Tibial artery (tissue), 4 donors: ENCODE measurements around the gene ITPK1.
A peak's percentile ranks its signal among the peaks of the same experiment; 100 is the strongest.

Experiments
- DNase-seq, 2 donors: peaks; one replicate each; pipeline ENCODE4 v3.0.0-alpha.2; 2019
- H3K27ac ChIP-seq, 2 donors: fragments of 200-600 bp; sonication (generic) in 1 of 2; 1 replicate in 1 of 2; 2 replicates in 1 of 2; pipeline ENCODE4 v1.5.1; 2018 to 2019; ENCODE audit warnings: mild to moderate bottlenecking in 1 of 2
- H3K27me3 ChIP-seq, 2 donors: fragments of 200-600 bp; sonication (generic) in 1 of 2; one replicate each; pipeline versions ENCODE4 v1.5.1 to v1.6.0; 2016 to 2019
- H3K36me3 ChIP-seq, 3 donors: fragments of 200-600 bp; sonication (generic) in 2 of 3; one replicate each; pipeline ENCODE4 v1.5.1; 2016 to 2019; ENCODE audit warnings: mild to moderate bottlenecking in 2 of 3
- H3K4me1 ChIP-seq, 4 donors: fragments of 200-600 bp; sonication (generic) in 2 of 4; 1 replicate in 3 of 4; 2 replicates in 1 of 4; pipeline ENCODE4 v1.5.1; 2016 to 2019
- H3K4me3 ChIP-seq, 2 donors: fragments of 200-600 bp; sonication (generic) in 1 of 2; 1 replicate in 1 of 2; 2 replicates in 1 of 2; pipeline ENCODE4 v1.5.1; 2018 to 2019; ENCODE audit warnings: mild to moderate bottlenecking in 2 of 2
- H3K9me3 ChIP-seq, 3 donors: fragments of 200-600 bp; sonication (generic) in 1 of 3; one replicate each; pipeline ENCODE4 v1.5.1; 2016 to 2019
- intact Hi-C: fragments of 100-400 bp; cut with DNase I; formaldehyde crosslinking; loops from one replicate; pipeline ENCODE4 v1.15.0; 2023; ENCODE audit warnings: low total_unique reads
- TF ChIP-seq, protein P1 (sequence below), 2 experiments: fragments of 200-600 bp in 1 of 2; fragments of 450-650 bp in 1 of 2; IDR thresholded peaks; one replicate each; pipeline ENCODE4 v1.5.1; 2017 to 2019; ENCODE audit warnings: antibody characterized with exemption in 2 of 2, mild to moderate bottlenecking in 1 of 2, moderate library complexity in 1 of 2

ITPK1 gene

DNA sequence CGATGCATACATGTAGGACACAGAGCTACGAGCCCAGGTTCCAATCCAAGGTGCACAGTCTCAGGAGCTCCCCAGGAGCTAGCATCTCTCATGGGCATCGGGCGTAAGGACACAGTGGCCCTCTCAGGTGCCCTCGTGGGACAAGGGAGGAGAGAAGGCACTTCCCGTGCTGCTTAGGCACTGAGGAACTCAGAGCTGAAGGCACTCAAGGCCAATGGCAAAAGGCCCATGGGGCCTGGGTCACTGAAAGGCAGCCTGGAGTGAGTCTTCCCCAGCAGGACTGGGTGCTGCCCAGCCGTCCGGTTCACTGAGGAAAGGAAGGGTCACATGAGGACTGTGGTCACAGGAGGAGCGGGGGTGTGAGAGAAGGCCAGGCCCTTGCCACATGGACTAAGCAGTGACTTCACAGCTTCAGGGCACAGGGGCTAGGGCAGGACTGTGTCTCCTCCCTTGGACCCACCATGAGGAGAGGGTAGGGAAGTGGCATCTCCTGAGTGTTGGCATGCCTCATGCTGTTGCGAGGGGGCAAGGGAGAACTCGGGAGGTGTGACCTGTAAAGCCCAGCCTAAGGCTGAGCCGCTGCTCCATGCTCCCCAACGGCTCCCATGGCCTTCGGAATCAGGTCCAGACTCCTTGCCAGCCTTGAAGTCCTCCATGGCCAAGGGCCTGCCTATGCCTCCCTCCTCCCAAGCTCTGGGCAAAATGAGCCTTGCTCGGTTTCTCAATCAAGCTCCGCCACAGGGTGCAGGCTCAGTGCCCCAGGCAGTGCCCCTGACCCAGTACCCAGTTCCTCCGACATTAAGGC is 141.0 kb downstream of the ITPK1 start:
- H3K9me3 ChIP-seq = no peaks in the 10 kb centered on the region
- TF ChIP-seq, protein P1, sequence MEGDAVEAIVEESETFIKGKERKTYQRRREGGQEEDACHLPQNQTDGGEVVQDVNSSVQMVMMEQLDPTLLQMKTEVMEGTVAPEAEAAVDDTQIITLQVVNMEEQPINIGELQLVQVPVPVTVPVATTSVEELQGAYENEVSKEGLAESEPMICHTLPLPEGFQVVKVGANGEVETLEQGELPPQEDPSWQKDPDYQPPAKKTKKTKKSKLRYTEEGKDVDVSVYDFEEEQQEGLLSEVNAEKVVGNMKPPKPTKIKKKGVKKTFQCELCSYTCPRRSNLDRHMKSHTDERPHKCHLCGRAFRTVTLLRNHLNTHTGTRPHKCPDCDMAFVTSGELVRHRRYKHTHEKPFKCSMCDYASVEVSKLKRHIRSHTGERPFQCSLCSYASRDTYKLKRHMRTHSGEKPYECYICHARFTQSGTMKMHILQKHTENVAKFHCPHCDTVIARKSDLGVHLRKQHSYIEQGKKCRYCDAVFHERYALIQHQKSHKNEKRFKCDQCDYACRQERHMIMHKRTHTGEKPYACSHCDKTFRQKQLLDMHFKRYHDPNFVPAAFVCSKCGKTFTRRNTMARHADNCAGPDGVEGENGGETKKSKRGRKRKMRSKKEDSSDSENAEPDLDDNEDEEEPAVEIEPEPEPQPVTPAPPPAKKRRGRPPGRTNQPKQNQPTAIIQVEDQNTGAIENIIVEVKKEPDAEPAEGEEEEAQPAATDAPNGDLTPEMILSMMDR (IDR thresholded peaks at IDR 0.05) = no peak
- no peak overlapping the region for H3K4me3 ChIP-seq
- H3K36me3 ChIP-seq = peaks cover 0 to 22% (median 0%) of the 10 kb centered on the region in 3 donors
- H3K27me3 ChIP-seq = no peaks in the 10 kb centered on the region
- no peak overlapping the region for H3K27ac ChIP-seq
- H3K4me1 ChIP-seq = peaks cover 0 to 28% (median 15%) of the 10 kb centered on the region in 4 donors
- intact Hi-C loops = loop anchor here (5.0 kb wide), 2 partner anchors 73 to 168 kb away; no protein-coding TSS in a partner anchor
- no peak for DNase-seq

DNA sequence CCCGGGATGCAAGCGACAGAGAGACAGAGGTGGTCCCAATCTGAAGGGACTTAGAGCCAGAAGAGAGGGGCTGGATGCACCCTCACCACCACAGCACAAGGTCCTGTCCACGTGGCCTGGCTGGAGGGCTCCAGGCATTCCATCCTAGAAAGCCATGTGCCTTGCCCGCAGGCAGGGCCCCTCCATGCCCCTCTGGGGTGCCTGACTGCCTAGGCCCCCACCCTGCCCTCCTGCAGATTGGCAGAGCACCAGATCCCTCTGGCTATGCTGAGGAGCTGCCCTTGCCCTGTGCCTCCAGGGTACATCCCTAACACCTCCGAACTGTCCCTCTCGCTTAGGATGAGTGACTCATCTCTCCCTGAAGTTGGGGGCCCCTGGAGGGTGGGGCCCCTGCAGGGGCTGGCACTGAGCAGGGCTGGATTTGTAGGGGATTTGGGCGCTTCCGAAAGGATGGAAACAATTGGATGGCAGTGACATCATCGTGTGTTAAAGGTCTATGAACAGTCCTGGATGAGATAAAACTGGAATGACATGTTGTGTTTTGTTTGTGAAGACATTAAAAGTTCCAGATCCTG is 141.8 kb downstream of the ITPK1 start:
- Histone ChIP-seq H3K9me3 (no peaks in the 10 kb centered on the region), H3K36me3 (peaks cover 0 to 20% (median 0%) of the 10 kb centered on the region in 3 donors), H3K27ac (peak overlapping the region in 1 of 2 donors; percentile 56), H3K4me3 (no peak overlapping the region), H3K27me3 (no peaks in the 10 kb centered on the region), H3K4me1 (peaks cover 0 to 33% (median 15%) of the 10 kb centered on the region in 4 donors)
- TF ChIP-seq, protein P1 (IDR thresholded peaks at IDR 0.05) = no peak
- no peak for DNase-seq
- intact Hi-C loops = loop anchor here (5.0 kb wide), 2 partner anchors 73 to 168 kb away; no protein-coding TSS in a partner anchor

DNA sequence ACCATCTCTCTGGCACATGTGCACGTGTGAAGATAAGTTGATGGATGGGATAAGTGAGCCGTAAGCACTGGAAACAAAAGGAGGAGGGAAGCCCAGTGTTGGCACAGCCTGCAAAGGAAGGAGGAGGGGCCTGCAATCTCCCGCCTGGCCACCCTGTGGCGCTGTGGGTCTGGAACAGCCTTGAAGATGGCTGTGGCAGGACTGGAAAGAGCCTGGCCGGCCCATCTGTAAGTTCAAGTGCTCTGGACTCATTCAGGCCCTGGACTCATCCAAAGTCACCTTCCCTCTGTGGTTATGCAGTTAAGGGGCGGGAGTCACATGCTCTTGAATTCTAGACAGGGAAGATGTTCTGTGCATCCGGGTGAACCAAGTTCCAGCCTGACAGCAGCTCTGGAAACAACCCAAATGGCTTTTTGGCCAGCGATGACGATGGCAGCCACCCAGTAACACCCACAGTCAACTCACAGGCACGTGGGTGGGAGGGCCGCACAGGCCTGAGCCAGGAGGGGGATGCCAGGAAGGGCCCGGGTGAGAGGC is 142.4 kb downstream of the ITPK1 start:
- DNase-seq = peak; percentile 68 to 89
- intact Hi-C loops = loop anchor here (5.0 kb wide), 2 partner anchors 74 to 169 kb away; no protein-coding TSS in a partner anchor
- Histone ChIP-seq H3K27me3 (no peaks in the 10 kb centered on the region), H3K4me1 (peaks cover 0 to 33% (median 15%) of the 10 kb centered on the region in 4 donors), H3K4me3 (no peak overlapping the region), H3K9me3 (no peaks in the 10 kb centered on the region), H3K27ac (peak overlapping the region in 1 of 2 donors; percentile 56), H3K36me3 (peaks cover 0 to 14% (median 0%) of the 10 kb centered on the region in 3 donors)
- TF ChIP-seq, protein P1 (IDR thresholded peaks at IDR 0.05) = peak; percentile 76 to 79

- no peak overlapping the region for H3K27ac ChIP-seq
- H3K36me3 ChIP-seq = peaks cover 0 to 6% (median 0%) of the 10 kb centered on the region in 3 donors
- intact Hi-C loops = loop anchor here (5.0 kb wide), 2 partner anchors 76 to 171 kb away; no protein-coding TSS in a partner anchor
Measured at GRCh38 chr14:92971601-92972180, 144.0 kb downstream of the ITPK1 start.

DNA sequence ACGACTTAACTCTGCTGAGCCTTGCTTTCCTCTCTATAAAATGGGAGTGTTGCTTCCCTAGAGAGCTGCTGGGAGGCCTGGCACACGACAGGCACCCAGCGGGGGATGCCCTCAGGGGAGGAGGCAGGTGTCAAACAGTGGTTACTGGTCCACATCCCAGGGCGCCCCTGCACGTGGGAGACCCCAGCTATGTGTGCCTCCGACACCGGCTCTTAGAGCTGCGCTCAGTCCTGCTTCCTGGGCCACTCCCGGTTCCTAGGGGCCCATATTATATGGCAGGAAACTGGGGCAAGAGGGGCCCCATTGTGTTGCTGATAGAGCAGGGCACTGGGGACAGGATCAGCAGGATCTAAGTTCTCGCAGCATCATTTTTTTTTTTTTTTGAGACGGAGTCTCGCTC is 145.5 kb downstream of the ITPK1 start:
- Histone ChIP-seq H3K36me3 (no peaks in the 10 kb centered on the region), H3K27ac (no peak overlapping the region), H3K4me1 (peaks cover 0 to 38% (median 15%) of the 10 kb centered on the region in 4 donors), H3K9me3 (no peaks in the 10 kb centered on the region), H3K27me3 (no peaks in the 10 kb centered on the region), H3K4me3 (no peak overlapping the region)
- TF ChIP-seq, protein P1 (IDR thresholded peaks at IDR 0.05) = no peak
- DNase-seq = no peak
- intact Hi-C loops = loop anchor here (5.0 kb wide), 2 partner anchors 77 to 172 kb away; no protein-coding TSS in a partner anchor

More at GRCh38 chr14:92971601-92972180, 144.0 kb downstream of the ITPK1 start:
- TF ChIP-seq, protein P1 (IDR thresholded peaks at IDR 0.05) = no peak
- H3K9me3 ChIP-seq = no peaks in the 10 kb centered on the region
- no peaks in the 10 kb centered on the region for H3K27me3 ChIP-seq
- no peak overlapping the region for H3K4me3 ChIP-seq
- DNase-seq = no peak
- peaks cover 0 to 33% (median 15%) of the 10 kb centered on the region in 4 donors for H3K4me1 ChIP-seq
